ENCODE data around the gene CACTIN. TPM values are rescaled to one million over a fixed set of nuclear protein-coding genes. Genes with fewer than 3 reads are reported as not detected.
"Not testable (repeated sequence)": the region's sequence is repeated elsewhere in the genome, so short reads cannot be mapped to it uniquely, and the experiment has no call there.

Gene CACTIN
- total RNA-seq, 1 donor from 2014 or later: 32.8 TPM

DNA sequence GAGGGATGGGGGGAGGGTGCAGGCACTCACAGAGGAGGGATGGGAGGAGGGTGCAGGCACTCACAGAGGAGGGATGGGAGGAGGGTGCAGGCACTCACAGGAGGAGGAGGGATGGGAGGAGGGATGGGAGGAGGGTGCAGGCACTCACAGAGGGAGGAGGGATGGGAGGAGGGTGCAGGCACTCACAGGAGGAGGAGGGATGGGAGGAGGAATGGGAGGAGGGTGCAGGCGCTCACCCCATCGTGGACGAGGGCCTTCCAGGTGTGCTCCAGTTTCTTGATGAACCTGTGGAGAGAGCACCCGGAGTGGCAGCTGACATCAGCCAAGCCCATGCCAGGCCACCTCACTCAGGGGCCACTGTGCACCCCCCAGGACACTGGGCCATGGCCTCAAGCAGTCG is 20.5 kb upstream of the CACTIN start:
- H3K9me3 Mint-ChIP-seq; H3K4me1 Mint-ChIP-seq (ENCODE audit: low read depth); H3K27me3 Mint-ChIP-seq (ENCODE audit: low read depth); H3K27ac Mint-ChIP-seq; intact Hi-C loops (cut with micrococcal nuclease); H3K4me3 Mint-ChIP-seq (ENCODE audit: low read depth); DNase-seq (ENCODE audit: low spot score); H3K36me3 Mint-ChIP-seq (ENCODE audit: low read depth): not testable (repeated sequence)

DNA sequence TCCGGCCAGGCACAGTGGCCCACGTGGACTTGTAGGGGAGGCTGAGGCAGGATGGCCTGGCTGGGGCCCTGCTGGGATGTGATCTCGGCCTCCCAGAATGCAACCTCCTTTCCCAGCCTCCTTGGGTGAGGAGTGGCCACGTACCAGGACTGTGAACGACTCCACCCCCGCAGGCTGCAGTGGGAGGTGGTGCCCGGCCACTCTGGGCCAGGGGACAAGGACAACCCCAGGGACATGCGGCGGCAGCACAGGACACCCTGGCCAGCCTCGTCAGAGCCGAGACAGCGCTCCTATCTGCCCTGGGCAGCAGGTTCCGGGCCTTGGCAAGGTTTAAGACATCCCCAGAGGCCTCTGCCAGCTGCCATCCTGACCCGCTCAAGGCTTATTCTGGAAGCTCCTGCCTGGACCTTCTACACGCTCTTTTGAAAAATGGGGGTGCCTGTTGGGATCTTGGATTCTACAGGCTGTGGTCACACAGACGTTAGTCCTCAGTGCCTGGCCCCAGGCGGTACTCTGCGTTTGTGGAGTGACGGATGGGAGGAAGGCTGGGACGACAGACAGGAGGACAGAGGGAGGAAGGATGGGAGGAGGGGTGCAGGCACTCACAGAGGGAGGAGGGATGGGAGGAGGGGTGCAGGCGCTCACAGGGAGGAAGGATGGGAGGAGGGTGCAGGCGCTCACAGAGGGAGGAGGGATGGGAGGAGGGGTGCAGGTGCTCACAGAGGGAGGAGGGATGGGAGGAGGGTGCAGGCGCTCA is 19.9 kb upstream of the CACTIN start:
- no peak for DNase-seq (ENCODE audit: low spot score)
- Mint-ChIP-seq H3K27ac (no peak overlapping the region), H3K4me3 (ENCODE audit: low read depth) (no peak overlapping the region), H3K9me3 (no peaks in the 10 kb centered on the region), H3K4me1 (ENCODE audit: low read depth) (no peaks in the 10 kb centered on the region), H3K36me3 (ENCODE audit: low read depth) (peaks cover 2% of the 10 kb centered on the region), H3K27me3 (ENCODE audit: low read depth) (no peaks in the 10 kb centered on the region)
- intact Hi-C loops (cut with micrococcal nuclease): no loop called here

DNA sequence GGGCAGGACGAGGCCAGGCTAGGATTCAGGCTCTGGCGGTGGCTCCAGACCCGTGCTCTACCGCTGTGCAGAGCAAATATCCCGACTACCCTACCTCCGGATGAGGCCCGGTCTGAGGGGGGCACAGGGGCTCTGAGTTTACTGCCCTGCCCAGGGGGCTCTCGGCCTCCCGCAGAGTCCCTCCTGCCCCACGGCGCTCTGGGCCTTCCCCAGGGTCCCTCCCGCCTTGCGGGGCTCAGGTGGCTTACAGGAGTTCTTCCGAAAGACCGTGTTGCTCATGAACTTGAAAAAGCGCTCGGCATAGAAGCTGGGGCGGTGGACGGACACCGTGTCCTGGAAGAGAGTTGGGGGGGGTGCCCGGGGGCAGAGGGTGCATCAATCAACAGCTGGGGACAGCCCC is 19.1 kb upstream of the CACTIN start:
- Mint-ChIP-seq H3K4me3 (ENCODE audit: low read depth) (no peak overlapping the region), H3K36me3 (ENCODE audit: low read depth) (no peaks in the 10 kb centered on the region), H3K27me3 (ENCODE audit: low read depth) (no peaks in the 10 kb centered on the region), H3K9me3 (no peaks in the 10 kb centered on the region), H3K4me1 (ENCODE audit: low read depth) (no peaks in the 10 kb centered on the region), H3K27ac (no peak overlapping the region)
- intact Hi-C loops (cut with micrococcal nuclease): no loop called here
- no peak for DNase-seq (ENCODE audit: low spot score)

GRCh38 chr19:3645067-3645396 is 18.4 kb upstream of the CACTIN start:
- DNase-seq (ENCODE audit: low spot score): no peak
- H3K9me3 Mint-ChIP-seq: no peaks in the 10 kb centered on the region
- intact Hi-C loops (cut with micrococcal nuclease): no loop called here
- H3K27me3 Mint-ChIP-seq (ENCODE audit: low read depth): no peaks in the 10 kb centered on the region
- no peaks in the 10 kb centered on the region for H3K4me1 Mint-ChIP-seq (ENCODE audit: low read depth)
- no peak overlapping the region for H3K27ac Mint-ChIP-seq
- no peaks in the 10 kb centered on the region for H3K36me3 Mint-ChIP-seq (ENCODE audit: low read depth)
- H3K4me3 Mint-ChIP-seq (ENCODE audit: low read depth): no peak overlapping the region

DNA sequence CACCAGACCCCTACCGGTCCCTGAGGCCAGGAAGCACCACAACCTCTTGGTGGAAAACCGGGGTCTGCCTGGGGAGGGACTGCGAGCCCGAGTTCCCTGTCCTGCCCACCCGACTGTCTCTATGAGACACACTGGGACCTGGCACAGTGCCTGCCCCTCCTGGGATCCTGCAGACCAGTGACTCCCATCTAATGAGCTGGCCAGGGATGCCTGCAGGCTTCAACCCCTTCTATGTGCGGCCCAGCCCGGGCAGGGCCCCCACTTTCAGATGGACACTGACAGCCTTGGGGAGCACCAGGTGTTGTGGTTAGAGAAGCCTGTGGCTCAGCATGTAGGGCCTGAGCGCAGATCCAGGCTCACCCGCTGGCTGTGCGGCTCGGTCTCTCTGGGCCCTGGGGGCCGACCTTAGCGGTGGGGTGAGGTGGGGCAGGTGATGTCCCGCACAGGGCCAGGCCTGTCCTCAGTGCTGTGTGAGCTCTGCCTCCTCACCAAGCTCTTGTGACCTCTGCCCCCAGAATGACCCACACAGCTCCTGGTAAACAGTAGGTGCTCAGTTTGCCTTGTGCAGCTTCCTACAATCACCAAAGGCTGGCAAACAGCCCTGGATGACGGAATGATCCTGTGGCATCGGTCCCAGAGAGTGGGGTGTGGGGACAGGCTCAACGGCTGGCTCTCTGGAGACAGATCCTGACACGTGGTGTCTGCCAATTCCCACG is 17.9 kb upstream of the CACTIN start:
- Mint-ChIP-seq H3K4me1 (ENCODE audit: low read depth) (no peaks in the 10 kb centered on the region), H3K27ac (no peak overlapping the region), H3K4me3 (ENCODE audit: low read depth) (no peak overlapping the region), H3K9me3 (no peaks in the 10 kb centered on the region), H3K27me3 (ENCODE audit: low read depth) (no peaks in the 10 kb centered on the region), H3K36me3 (ENCODE audit: low read depth) (no peaks in the 10 kb centered on the region)
- no peak for DNase-seq (ENCODE audit: low spot score)
- intact Hi-C loops (cut with micrococcal nuclease): no loop called here

DNA sequence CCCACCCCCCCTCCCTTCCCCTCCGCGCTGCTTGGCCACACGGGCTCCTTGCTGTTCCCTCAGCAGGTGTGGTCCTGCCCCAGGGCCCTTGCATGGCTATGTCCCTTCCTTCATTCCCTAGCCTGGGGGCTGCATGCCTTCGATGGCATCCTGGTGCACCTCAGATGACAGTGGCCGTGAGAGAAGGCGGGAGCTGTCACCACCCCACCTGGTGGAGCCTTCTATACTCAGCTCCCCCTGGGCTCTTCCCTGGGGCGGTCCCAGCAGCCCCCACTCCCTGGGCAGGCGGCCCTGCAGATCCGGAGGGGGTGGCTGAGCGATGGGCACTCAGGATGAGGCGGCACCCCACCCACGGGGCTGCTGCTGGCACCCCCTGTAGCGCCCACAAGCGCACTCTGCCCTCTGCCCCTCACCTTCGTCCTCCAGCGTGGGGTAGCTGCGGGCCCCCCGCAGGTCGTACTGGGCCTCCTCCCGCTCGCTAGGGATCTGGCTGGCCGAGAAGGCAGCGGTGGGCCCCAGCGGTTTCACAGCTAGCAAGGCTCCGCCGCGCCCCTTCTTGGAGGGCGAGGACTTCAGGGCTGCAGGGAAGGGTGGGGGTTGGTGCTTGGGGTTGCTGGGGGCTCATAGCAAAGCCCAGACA is 17.2 kb upstream of the CACTIN start:
- no peaks in the 10 kb centered on the region for H3K4me1 Mint-ChIP-seq (ENCODE audit: low read depth)
- H3K27me3 Mint-ChIP-seq (ENCODE audit: low read depth): no peaks in the 10 kb centered on the region
- no peak for DNase-seq (ENCODE audit: low spot score)
- H3K36me3 Mint-ChIP-seq (ENCODE audit: low read depth): no peaks in the 10 kb centered on the region
- H3K27ac Mint-ChIP-seq: no peak overlapping the region
- H3K4me3 Mint-ChIP-seq (ENCODE audit: low read depth): no peak overlapping the region
- H3K9me3 Mint-ChIP-seq: no peaks in the 10 kb centered on the region
- intact Hi-C loops (cut with micrococcal nuclease): no loop called here

- Mint-ChIP-seq H3K4me1 (ENCODE audit: low read depth) (no peaks in the 10 kb centered on the region), H3K27ac (no peak overlapping the region), H3K4me3 (ENCODE audit: low read depth) (no peak overlapping the region), H3K36me3 (ENCODE audit: low read depth) (no peaks in the 10 kb centered on the region), H3K9me3 (no peaks in the 10 kb centered on the region), H3K27me3 (ENCODE audit: low read depth) (no peaks in the 10 kb centered on the region)
- DNase-seq (ENCODE audit: low spot score): no peak
- intact Hi-C loops (cut with micrococcal nuclease): no loop called here
Observed at GRCh38 chr19:3642987-3643673, 16.5 kb upstream of the CACTIN start.

DNA sequence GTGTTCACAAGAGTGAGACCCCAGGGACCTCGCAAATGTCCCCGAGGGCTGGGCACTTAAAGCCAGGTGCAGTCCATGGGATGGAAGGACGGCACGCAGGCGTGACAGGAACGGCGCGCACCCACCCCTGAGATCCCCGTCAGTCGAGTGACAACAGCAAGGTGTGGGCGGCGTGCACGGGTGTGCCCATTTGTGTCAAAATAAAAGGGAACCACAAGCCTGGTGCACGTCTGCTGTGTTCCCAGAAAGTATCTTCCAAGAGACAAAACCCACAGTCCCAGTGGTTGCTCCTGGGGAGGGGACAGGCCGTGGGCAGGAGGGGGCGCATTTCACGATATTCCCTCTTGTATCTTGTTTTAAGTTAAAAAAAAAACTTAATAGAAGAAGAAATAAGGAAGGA is 15.7 kb upstream of the CACTIN start:
- Mint-ChIP-seq H3K4me3 (ENCODE audit: low read depth) (no peak overlapping the region), H3K9me3 (no peaks in the 10 kb centered on the region), H3K36me3 (ENCODE audit: low read depth) (no peaks in the 10 kb centered on the region), H3K27me3 (ENCODE audit: low read depth) (no peaks in the 10 kb centered on the region), H3K27ac (no peak overlapping the region), H3K4me1 (ENCODE audit: low read depth) (no peaks in the 10 kb centered on the region)
- DNase-seq (ENCODE audit: low spot score): no peak
- intact Hi-C loops (cut with micrococcal nuclease): no loop called here

DNA sequence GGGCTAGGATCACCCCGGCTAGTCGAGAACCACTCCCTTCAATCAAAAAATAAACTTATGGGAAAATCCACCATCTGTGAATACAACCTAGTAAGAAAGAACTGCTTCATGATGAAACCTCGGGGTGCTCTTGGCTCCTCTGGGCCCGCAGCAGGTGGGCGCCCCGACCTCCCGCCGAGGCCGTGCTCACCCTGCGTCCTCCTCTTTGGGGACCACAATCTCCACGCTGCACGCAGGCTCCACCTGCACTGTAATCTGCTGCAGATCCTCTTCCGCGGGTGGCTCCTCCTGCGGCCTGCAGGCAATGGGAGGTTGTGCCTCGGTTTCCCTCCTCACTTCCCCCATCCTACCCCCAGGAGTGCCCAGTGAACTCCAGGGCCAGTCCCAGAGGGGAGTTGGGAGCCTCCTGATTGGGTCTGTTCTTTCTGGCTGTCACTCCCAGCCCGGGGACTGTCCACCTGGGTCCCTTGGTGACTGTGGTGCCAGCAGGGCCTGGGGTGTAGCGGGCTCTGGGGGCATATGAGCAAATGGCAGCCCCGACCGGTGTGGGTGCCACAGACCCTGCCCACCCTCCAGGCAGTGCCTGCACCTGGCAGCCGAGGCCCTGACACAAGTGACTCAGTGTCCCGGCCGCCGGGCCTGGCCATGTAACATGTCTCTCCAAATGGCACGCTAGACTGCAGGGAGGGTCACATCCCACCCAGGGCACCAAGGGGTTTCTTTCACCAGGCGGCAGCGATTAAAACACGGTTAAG is 15.1 kb upstream of the CACTIN start:
- Mint-ChIP-seq H3K4me1 (ENCODE audit: low read depth) (no peaks in the 10 kb centered on the region), H3K9me3 (no peaks in the 10 kb centered on the region), H3K27me3 (ENCODE audit: low read depth) (no peaks in the 10 kb centered on the region), H3K4me3 (ENCODE audit: low read depth) (no peak overlapping the region), H3K27ac (no peak overlapping the region), H3K36me3 (ENCODE audit: low read depth) (no peaks in the 10 kb centered on the region)
- no peak for DNase-seq (ENCODE audit: low spot score)
- intact Hi-C loops (cut with micrococcal nuclease): no loop called here

- no peak overlapping the region for H3K27ac Mint-ChIP-seq
- H3K36me3 Mint-ChIP-seq (ENCODE audit: low read depth): no peaks in the 10 kb centered on the region
- no peaks in the 10 kb centered on the region for H3K4me1 Mint-ChIP-seq (ENCODE audit: low read depth)
- no peak for DNase-seq (ENCODE audit: low spot score)
- no peak overlapping the region for H3K4me3 Mint-ChIP-seq (ENCODE audit: low read depth)
- no peaks in the 10 kb centered on the region for H3K9me3 Mint-ChIP-seq
- no peaks in the 10 kb centered on the region for H3K27me3 Mint-ChIP-seq (ENCODE audit: low read depth)
- intact Hi-C loops (cut with micrococcal nuclease): no loop called here
Observed at GRCh38 chr19:3639479-3639878, 12.9 kb upstream of the CACTIN start.

GRCh38 chr19:3638208-3639193 is 11.9 kb upstream of the CACTIN start:
- intact Hi-C loops (cut with micrococcal nuclease): no loop called here
- no peaks in the 10 kb centered on the region for H3K27me3 Mint-ChIP-seq (ENCODE audit: low read depth)
- H3K4me1 Mint-ChIP-seq (ENCODE audit: low read depth): no peaks in the 10 kb centered on the region
- DNase-seq (ENCODE audit: low spot score): no peak
- H3K36me3 Mint-ChIP-seq (ENCODE audit: low read depth): no peaks in the 10 kb centered on the region
- H3K27ac Mint-ChIP-seq: no peak overlapping the region
- no peak overlapping the region for H3K4me3 Mint-ChIP-seq (ENCODE audit: low read depth)
- no peaks in the 10 kb centered on the region for H3K9me3 Mint-ChIP-seq

DNA sequence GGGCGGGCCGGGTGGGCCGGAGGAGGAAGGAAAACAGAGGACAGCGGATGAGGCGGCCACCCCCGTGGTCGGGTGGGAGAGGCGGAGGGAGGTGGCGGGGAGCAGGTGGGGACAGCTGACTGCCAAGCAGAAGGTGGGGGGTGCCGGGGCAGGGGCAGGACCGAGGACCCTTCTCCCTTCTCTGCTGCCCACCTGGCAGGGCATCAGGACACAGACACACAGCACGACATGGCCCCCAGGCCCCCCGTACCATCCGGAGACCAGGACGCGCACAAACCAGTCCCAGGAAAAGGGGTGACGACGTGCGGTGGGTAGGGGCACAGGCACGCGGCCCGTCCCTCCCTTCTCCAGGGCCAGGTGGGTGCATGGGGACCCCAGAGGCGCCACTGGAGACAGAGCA is 11.0 kb upstream of the CACTIN start:
- Mint-ChIP-seq H3K4me1 (ENCODE audit: low read depth) (no peaks in the 10 kb centered on the region), H3K9me3 (no peaks in the 10 kb centered on the region), H3K27me3 (ENCODE audit: low read depth) (no peaks in the 10 kb centered on the region), H3K4me3 (ENCODE audit: low read depth) (no peak overlapping the region), H3K36me3 (ENCODE audit: low read depth) (no peaks in the 10 kb centered on the region), H3K27ac (no peak overlapping the region)
- intact Hi-C loops (cut with micrococcal nuclease): no loop called here
- DNase-seq (ENCODE audit: low spot score): no peak
